Activated T-cell treated with anti-CD3 and anti-CD28 coated beads, Interleukin-2, amount 50 U/mL, for 4 hours (primary cell): ENCODE results near the gene KLF9. TPM values are rescaled to one million over a fixed set of nuclear protein-coding genes. Genes with fewer than 3 reads are reported as not detected.

Experiments
- ATAC-seq, 2 donors: fragments of 200-7000 bp; cut with Tn5 transposase; one replicate each; pipeline ENCODE4 v1.10.0; 2021
- DNase-seq: peaks from one replicate; pipeline ENCODE4 v3.0.0-alpha.2; 2020
- H3K27me3 Mint-ChIP-seq: one replicate; pipeline ENCODE4 v1.8.0; 2021; ENCODE audit warnings: low read depth, mixed read lengths
- H3K36me3 Mint-ChIP-seq: one replicate; pipeline ENCODE4 v1.8.0; 2022; ENCODE audit warnings: mixed read lengths; ENCODE audit not compliant: insufficient read depth
- H3K4me1 Mint-ChIP-seq: one replicate; pipeline ENCODE4 v1.8.0; 2021; ENCODE audit warnings: low read depth, mixed read lengths
- H3K4me3 Mint-ChIP-seq: one replicate; pipeline ENCODE4 v1.8.0; 2021; ENCODE audit warnings: mild to moderate bottlenecking, moderate library complexity, mixed read lengths
- H3K9me3 Mint-ChIP-seq: one replicate; pipeline ENCODE4 v1.8.0; 2021; ENCODE audit warnings: mixed read lengths
- total RNA-seq, 3 donors: library from RNA; stranded (reverse); gene quantifications; one replicate each; pipeline ENCODE4 v1.2.1, GENCODE V29; 2021

Gene KLF9
- total RNA-seq, 3 donors from 2014 or later = 21.3 to 25.3 (median 24.6) TPM

DNA sequence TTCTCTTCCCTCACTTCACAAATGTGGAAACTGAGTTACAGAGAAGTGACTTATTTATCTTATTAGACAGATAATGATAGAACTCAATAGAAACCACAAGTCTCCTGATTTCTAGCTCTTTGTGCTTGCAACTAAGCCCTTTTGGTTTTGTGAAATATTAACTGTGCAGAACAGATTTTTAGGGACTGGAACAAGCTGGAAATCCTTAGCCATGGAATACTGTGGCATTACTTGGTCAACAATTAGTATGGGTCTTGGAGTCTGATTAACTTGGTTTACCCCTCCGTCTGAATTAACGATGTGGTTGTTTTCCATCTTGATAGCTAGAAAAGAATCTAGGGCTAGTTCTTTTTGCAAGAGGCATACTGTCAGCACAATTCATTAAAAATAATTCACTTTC, 584 bp upstream of the KLF9 start:
- no peak for ATAC-seq

DNA sequence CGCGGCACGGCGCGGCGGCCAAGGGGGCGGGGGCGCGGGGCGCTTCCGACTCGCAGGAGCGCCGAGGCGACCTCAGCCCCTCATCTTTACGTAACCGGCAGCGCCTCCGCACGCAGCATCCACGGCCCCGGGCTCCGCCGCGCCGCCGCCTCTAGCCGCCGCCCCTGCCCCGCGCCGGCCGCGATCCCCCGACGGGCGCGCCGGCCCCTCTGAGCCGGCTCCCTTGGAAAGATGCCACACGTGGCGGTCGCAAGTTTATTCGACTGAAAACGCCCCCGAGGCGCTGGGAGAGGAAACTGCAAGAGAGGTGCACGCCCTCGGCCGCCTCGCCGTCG, 1.0 kb downstream of the KLF9 start:
- Mint-ChIP-seq H3K9me3 (no peaks in the 10 kb centered on the region), H3K27me3 (no peaks in the 10 kb centered on the region), H3K36me3 (no peaks in the 10 kb centered on the region), H3K4me1 (peaks cover 47% of the 10 kb centered on the region), H3K4me3 (peak overlapping the region; percentile 93)
- ATAC-seq (peak; percentile 36 to 38), DNase-seq (peak; percentile 60)

More for the DNA sequence above, 584 bp upstream of the KLF9 start:
- no peak for DNase-seq
- H3K4me3 Mint-ChIP-seq = peak overlapping the region; percentile 93
- H3K36me3 Mint-ChIP-seq = no peaks in the 10 kb centered on the region
- H3K9me3 Mint-ChIP-seq = no peaks in the 10 kb centered on the region
- H3K4me1 Mint-ChIP-seq = peaks cover 45% of the 10 kb centered on the region
- peaks cover 1% of the 10 kb centered on the region for H3K27me3 Mint-ChIP-seq

DNA sequence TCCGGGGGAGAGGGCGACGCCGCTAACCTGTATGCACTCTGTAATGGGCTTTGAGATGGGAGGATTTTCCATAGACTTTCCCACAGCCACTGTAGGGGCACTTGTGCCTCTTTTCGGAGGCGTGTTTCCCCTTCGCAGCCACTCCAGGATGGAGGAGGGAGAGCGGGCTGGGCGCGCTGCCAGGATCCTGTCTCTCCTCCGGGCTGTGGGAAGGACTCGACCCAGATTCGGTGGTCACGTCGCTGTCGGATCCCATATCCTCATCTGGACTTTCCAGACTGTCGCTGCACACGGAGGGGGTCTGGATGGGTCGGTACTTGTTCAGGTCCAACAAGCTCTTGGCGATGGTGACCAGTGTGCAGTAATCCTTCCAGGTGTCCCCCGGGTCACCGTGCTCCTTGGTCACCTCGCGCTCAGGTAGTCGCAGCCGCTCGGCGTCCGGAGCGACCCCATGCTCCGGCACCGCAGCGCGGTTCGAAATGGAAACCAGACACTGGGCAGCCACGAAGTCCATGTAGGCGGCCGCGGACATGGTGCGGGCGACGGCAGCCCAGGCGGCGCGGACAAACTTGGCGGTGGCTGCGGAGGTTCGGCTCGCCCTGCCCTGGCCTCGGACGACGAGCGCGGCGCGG, 1.5 kb downstream of the KLF9 start:
- peak overlapping the region; percentile 97 for H3K4me3 Mint-ChIP-seq
- ATAC-seq (no peak), DNase-seq (peak; percentile 25)
- H3K27me3 Mint-ChIP-seq = no peaks in the 10 kb centered on the region
- no peaks in the 10 kb centered on the region for H3K36me3 Mint-ChIP-seq
- peaks cover 49% of the 10 kb centered on the region for H3K4me1 Mint-ChIP-seq
- H3K9me3 Mint-ChIP-seq = no peaks in the 10 kb centered on the region

GRCh38 chr9:70411930-70412831, 2.3 kb downstream of the KLF9 start:
- H3K4me3 Mint-ChIP-seq = peak overlapping the region; percentile 97
- peak; percentile 60 for DNase-seq
- ATAC-seq = peak; percentile 36 to 39
- H3K9me3 Mint-ChIP-seq = no peaks in the 10 kb centered on the region
- peaks cover 4% of the 10 kb centered on the region for H3K36me3 Mint-ChIP-seq
- H3K27me3 Mint-ChIP-seq = no peaks in the 10 kb centered on the region
- peaks cover 54% of the 10 kb centered on the region for H3K4me1 Mint-ChIP-seq

DNA sequence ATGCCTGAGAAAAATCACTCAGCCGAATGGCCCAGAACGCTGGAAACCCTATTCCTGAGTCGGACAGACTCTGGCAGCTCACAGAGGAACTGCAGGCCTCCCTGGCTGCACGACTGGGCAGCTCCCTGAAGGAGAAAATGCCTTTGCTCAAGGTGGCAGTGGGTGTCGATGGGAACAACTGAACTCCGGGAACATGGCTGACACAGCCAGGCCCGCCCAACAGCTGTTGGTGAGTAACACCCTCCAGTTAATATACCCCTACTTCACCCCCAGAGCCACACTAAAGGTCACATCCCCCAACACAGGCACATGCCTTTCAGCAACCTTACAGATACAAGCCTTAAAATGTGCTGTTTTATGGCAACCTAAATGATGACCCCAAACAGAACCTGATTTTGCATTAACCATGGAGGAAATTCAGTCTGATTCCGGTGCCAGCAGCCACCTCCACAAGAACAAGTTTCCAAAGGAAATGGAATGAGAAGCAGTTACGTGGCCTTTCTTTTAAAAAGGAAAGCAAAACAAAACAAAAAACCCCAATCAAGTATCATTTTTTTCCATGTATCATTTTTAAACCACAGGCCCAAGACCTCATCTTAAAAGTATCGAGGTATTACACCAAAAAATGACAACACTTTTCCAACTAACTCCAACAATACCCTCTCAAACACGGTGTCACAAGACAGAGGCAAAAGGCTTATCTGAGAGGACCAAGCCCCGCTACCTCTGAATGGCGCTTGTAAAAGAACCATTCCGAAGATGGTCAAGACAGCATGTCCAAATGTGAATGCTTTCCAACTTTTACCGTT, 3.1 kb downstream of the KLF9 start:
- Mint-ChIP-seq H3K36me3 (peaks cover 6% of the 10 kb centered on the region), H3K9me3 (no peaks in the 10 kb centered on the region), H3K4me1 (peaks cover 61% of the 10 kb centered on the region), H3K27me3 (no peaks in the 10 kb centered on the region), H3K4me3 (peak overlapping the region; percentile 97)
- DNase-seq (peak; percentile 50), ATAC-seq (peak; percentile 23 to 30)

GRCh38 chr9:70410368-70410767, 4.1 kb downstream of the KLF9 start:
- ATAC-seq = no peak
- DNase-seq = no peak
- peak overlapping the region; percentile 97 for H3K4me3 Mint-ChIP-seq
- H3K27me3 Mint-ChIP-seq = no peaks in the 10 kb centered on the region
- H3K4me1 Mint-ChIP-seq = peaks cover 70% of the 10 kb centered on the region
- H3K36me3 Mint-ChIP-seq = peaks cover 6% of the 10 kb centered on the region
- no peaks in the 10 kb centered on the region for H3K9me3 Mint-ChIP-seq

DNA sequence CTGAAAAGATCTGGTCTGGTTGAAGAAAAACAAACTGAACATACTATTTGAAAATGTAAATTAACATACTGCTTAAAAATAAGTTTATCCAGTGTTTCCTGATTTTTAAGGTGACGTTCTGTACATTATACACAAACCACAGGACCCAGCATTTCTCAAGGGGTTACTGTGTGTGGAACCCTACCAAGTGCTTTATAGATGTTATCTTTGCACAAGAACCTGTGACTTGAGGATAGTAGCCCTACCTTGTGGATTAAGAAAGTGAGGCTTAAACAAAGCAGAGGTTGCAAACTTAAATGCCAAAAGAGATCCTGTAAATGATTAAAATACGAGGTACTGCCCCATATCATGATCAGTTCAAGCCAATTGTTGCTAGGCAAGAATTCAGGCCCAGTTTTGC, 4.7 kb downstream of the KLF9 start:
- ATAC-seq (no peak), DNase-seq (no peak)
- no peaks in the 10 kb centered on the region for H3K9me3 Mint-ChIP-seq
- H3K27me3 Mint-ChIP-seq = no peaks in the 10 kb centered on the region
- H3K36me3 Mint-ChIP-seq = peaks cover 6% of the 10 kb centered on the region
- peak overlapping the region; percentile 97 for H3K4me3 Mint-ChIP-seq
- H3K4me1 Mint-ChIP-seq = peaks cover 71% of the 10 kb centered on the region

GRCh38 chr9:70409280-70409679, 5.2 kb downstream of the KLF9 start:
- ATAC-seq = no peak
- peaks cover 68% of the 10 kb centered on the region for H3K4me1 Mint-ChIP-seq
- DNase-seq = no peak
- peak overlapping the region; percentile 54 for H3K4me3 Mint-ChIP-seq
- H3K36me3 Mint-ChIP-seq = peaks cover 6% of the 10 kb centered on the region
- no peaks in the 10 kb centered on the region for H3K27me3 Mint-ChIP-seq
- H3K9me3 Mint-ChIP-seq = no peaks in the 10 kb centered on the region

- H3K4me3 Mint-ChIP-seq = no peak overlapping the region
- H3K27me3 Mint-ChIP-seq = no peaks in the 10 kb centered on the region
- H3K36me3 Mint-ChIP-seq = peaks cover 6% of the 10 kb centered on the region
- H3K9me3 Mint-ChIP-seq = no peaks in the 10 kb centered on the region
- H3K4me1 Mint-ChIP-seq = peaks cover 75% of the 10 kb centered on the region
- DNase-seq (no peak), ATAC-seq (no peak)
Measured at GRCh38 chr9:70408393-70409040, 5.9 kb downstream of the KLF9 start.

DNA sequence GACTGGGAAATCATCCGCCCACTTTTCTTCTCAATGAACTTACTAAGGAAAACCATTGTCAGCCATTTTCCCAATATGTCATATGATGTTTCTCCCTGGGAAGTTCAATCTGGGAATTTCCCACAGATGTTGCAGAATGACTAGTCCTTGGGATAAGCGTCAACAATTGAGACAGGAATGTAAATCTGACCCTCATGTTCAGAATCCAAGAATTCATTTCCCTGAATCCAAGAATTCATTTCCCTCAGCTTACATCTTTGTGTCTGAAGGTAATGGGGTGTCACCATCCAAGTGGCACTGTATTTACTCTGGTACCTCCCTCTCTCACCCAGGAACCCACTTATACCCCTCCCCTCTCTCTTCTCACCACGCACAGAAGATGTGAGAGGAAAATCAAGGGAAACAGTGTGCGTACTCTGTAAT, 7.4 kb downstream of the KLF9 start:
- H3K4me1 Mint-ChIP-seq = peaks cover 88% of the 10 kb centered on the region
- H3K27me3 Mint-ChIP-seq = no peaks in the 10 kb centered on the region
- no peaks in the 10 kb centered on the region for H3K9me3 Mint-ChIP-seq
- DNase-seq (no peak), ATAC-seq (no peak)
- H3K4me3 Mint-ChIP-seq = no peak overlapping the region
- peaks cover 6% of the 10 kb centered on the region for H3K36me3 Mint-ChIP-seq

DNA sequence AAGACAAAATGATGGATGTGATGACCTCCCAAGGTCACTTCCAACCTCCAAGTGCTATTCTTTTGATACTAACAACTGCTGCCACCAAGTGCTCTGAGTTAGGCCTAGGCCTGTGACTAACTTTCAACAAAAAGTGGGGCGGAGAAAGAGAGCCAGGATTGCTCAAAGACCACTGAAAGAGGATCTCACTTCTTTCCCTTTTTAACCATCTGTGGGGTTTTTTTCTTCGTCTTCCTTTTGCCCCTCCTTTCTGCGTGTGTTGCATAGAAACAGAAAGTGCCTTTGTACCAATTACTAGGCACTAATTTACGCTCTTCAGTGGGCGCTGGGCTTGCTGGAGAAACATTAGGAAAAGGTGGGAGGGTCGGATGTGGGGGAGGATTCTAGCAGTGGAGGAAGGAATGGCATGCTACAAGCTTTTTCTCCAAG, 8.0 kb downstream of the KLF9 start:
- peak; percentile 78 to 81 for ATAC-seq
- Mint-ChIP-seq H3K4me1 (peaks cover 84% of the 10 kb centered on the region), H3K9me3 (no peaks in the 10 kb centered on the region)

GRCh38 chr9:70405808-70406433, 8.5 kb downstream of the KLF9 start:
- no peaks in the 10 kb centered on the region for H3K27me3 Mint-ChIP-seq
- peaks cover 6% of the 10 kb centered on the region for H3K36me3 Mint-ChIP-seq
- DNase-seq = no peak
- peak overlapping the region; percentile 79 for H3K4me3 Mint-ChIP-seq
- no peaks in the 10 kb centered on the region for H3K9me3 Mint-ChIP-seq
- peak; percentile 42 to 52 for ATAC-seq
- H3K4me1 Mint-ChIP-seq = peaks cover 80% of the 10 kb centered on the region

More for the DNA sequence above, 8.0 kb downstream of the KLF9 start:
- DNase-seq = no peak
- Mint-ChIP-seq H3K36me3 (peaks cover 6% of the 10 kb centered on the region), H3K4me3 (peak overlapping the region; percentile 79), H3K27me3 (no peaks in the 10 kb centered on the region)

DNA sequence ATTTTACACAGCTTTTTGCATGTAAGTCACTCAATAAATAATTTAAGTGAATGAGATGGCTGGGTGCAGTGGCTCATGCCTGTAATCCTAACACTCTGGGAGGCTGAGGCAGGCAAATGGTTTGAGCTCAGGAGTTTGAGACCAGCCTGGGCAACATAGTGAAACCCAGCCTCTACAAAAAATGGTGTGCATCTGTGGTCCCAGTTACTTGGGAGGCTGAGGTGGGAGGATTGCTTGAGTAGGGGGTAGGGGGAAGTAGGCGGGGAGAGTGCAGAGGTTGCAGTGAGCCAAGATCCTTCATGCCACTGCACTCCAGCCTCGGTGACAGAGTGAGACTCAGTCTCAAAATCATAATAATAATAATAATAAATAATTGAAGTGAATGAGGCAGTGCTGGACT, 10.2 kb downstream of the KLF9 start:
- peaks cover 82% of the 10 kb centered on the region for H3K4me1 Mint-ChIP-seq
- peaks cover 9% of the 10 kb centered on the region for H3K36me3 Mint-ChIP-seq
- H3K9me3 Mint-ChIP-seq = no peaks in the 10 kb centered on the region
- DNase-seq (no peak), ATAC-seq (no peak)
- H3K27me3 Mint-ChIP-seq = no peaks in the 10 kb centered on the region
- no peak overlapping the region for H3K4me3 Mint-ChIP-seq
